ENCODE results near the gene STEAP3.

DNA sequence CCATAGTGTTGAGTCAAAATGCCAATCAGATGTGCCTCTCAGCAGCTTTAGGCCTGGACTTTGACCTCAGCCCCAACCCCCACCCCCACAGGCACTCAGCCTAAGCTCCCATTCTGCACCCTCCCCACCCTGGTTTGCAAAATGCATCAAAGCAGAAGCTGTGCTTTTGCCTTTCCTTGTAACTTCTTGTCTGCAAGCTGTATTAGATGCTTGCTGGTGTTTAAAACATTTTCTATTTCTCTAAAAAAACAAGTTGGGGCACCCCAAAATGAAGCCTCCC lies 26.6 kb upstream of the STEAP3 start:
- no peak for TF ChIP-seq EP300 (IDR thresholded peaks at IDR 0.05)
- TF ChIP-seq POLR2A (IDR thresholded peaks at IDR 0.05; ENCODE audit: low read depth), result no peak
- TF ChIP-seq, protein P1, sequence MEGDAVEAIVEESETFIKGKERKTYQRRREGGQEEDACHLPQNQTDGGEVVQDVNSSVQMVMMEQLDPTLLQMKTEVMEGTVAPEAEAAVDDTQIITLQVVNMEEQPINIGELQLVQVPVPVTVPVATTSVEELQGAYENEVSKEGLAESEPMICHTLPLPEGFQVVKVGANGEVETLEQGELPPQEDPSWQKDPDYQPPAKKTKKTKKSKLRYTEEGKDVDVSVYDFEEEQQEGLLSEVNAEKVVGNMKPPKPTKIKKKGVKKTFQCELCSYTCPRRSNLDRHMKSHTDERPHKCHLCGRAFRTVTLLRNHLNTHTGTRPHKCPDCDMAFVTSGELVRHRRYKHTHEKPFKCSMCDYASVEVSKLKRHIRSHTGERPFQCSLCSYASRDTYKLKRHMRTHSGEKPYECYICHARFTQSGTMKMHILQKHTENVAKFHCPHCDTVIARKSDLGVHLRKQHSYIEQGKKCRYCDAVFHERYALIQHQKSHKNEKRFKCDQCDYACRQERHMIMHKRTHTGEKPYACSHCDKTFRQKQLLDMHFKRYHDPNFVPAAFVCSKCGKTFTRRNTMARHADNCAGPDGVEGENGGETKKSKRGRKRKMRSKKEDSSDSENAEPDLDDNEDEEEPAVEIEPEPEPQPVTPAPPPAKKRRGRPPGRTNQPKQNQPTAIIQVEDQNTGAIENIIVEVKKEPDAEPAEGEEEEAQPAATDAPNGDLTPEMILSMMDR (IDR thresholded peaks at IDR 0.05), result no peak
- no peak for TF ChIP-seq POLR2AphosphoS5 (IDR thresholded peaks at IDR 0.05)

Data from esophagus muscularis mucosa (tissue), 4 donors.